ENCODE measurements around the gene ERLEC1. TPM values are rescaled to one million over a fixed set of nuclear protein-coding genes. Genes with fewer than 3 reads are reported as not detected.

The ERLEC1 gene, protein sequence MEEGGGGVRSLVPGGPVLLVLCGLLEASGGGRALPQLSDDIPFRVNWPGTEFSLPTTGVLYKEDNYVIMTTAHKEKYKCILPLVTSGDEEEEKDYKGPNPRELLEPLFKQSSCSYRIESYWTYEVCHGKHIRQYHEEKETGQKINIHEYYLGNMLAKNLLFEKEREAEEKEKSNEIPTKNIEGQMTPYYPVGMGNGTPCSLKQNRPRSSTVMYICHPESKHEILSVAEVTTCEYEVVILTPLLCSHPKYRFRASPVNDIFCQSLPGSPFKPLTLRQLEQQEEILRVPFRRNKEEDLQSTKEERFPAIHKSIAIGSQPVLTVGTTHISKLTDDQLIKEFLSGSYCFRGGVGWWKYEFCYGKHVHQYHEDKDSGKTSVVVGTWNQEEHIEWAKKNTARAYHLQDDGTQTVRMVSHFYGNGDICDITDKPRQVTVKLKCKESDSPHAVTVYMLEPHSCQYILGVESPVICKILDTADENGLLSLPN
- 146 and 163 TPM in 2 replicates for total RNA-seq

GRCh38 chr2:53786705-53787613, at the start of gene ERLEC1, which contains the start of gene ASB3:
ERLEC1 (plus strand) TSS chr2:53787044; CDS start chr2:53787211, 167 bp downstream.
ASB3 (minus strand) TSS chr2:53786953; CDS start chr2:53765572, 21,381 bp downstream.

DNA sequence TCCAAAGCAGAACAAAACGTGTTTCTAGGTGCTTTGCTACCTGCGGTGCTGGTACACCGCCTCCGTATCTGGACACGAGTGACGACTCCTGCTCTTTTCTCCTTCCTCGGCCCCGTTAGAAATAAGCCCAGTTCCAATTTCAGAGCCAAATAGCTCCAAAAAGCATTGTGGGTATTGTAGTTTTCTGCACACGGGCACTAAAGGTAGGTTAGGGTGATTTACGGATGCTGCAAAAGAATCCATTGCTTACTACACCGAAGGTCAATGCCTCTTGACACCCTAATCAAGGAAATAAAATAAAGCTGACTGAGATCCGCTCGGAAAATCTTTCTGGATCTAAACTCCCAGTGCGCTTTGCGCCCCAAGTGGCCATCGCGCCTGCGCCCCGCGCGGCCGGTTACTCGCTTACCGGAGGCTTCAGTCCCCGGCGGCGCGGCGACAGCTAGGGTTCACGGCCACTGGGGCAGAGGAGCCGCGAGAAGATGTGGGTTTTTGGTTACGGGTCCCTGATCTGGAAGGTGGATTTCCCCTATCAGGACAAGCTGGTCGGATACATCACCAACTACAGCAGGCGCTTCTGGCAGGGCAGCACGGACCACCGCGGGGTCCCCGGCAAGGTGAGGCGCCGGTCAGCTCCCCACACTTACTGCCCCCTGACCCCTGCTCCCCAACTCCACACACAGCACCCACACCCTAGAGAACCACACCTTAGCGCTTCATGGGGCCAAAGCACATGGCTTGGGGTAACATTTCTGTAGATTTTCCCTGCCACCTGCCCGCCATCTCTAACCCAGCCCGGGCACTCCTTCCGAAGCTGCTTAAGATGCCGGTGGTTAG, 19.2 kb upstream of the ERLEC1 start, which contains the start of gene CHAC2:
TSS of gene CHAC2 (plus strand) at position 400 of the 837 bp plus-strand sequence. CDS start at position 483, 83 bp downstream.

GRCh38 chr2:53859206-53860181, 72.7 kb downstream of the ERLEC1 start, which contains the start of gene GPR75:
GPR75 (minus strand) TSS chr2:53859967; CDS start chr2:53854756, 5,211 bp downstream.

Other genes with a start within 250 kb of the ERLEC1 start
- gene CHAC2, start 19.2 kb upstream of the ERLEC1 start, total RNA-seq, result 2.2 and 3.4 TPM in 2 replicates
- gene ASB3, start 91 bp upstream of the ERLEC1 start, total RNA-seq, result 23.1 and 23.8 TPM in 2 replicates
- gene GPR75, start 72.9 kb downstream of the ERLEC1 start, total RNA-seq, result 0.79 and 0.99 TPM in 2 replicates
- gene PSME4, start 183.9 kb downstream of the ERLEC1 start, total RNA-seq, result 26.4 and 31.8 TPM in 2 replicates